ENCODE measurements around the gene PLIN3. TPM values are rescaled to one million over a fixed set of nuclear protein-coding genes. Genes with fewer than 3 reads are reported as not detected.

PLIN3 gene
- total and polyA plus RNA-seq, 2 of the 8 experiments (the other 6 are each of a cell fraction or from before 2014, with no cell fraction given), result 60.7 to 61.5 TPM

GRCh38 chr19:4831304-4831978 is 36.0 kb downstream of the PLIN3 start, which contains the start of gene TICAM1 (continued):
- TF ChIP-seq CHD7 (IDR thresholded peaks at IDR 0.05; ENCODE audit: insufficient replicate concordance, low read length), result no peak
- no peak for TF ChIP-seq RBBP5 (IDR thresholded peaks at IDR 0.05; ENCODE audit: borderline replicate concordance, low read depth, low read length)
- no peak for TF ChIP-seq SIN3A (conservative IDR thresholded peaks at IDR 0.05 in 1 of 2, IDR thresholded peaks at IDR 0.05 in 1 of 2; ENCODE audit: low read depth in 1 of 2, low read length in 2 of 2)
- TF ChIP-seq RXRA (IDR thresholded peaks at IDR 0.05; ENCODE audit: insufficient read depth, low read depth, low read length), result no peak
- TF ChIP-seq YY1 (IDR thresholded peaks at IDR 0.05; ENCODE audit: low read depth, low read length), result no peak
- peak; percentile 22 for TF ChIP-seq ASH2L (IDR thresholded peaks at IDR 0.05; ENCODE audit: low read length)
- TF ChIP-seq PHF8 (conservative IDR thresholded peaks at IDR 0.05; ENCODE audit: low read depth, low read length), result 0 out of 2 replicates have a peak, but pooled peaks have one; percentile 31
- TF ChIP-seq CBX5 (IDR thresholded peaks at IDR 0.05; ENCODE audit: low read depth, low read length), result no peak
- no peak for TF ChIP-seq HDAC6 (IDR thresholded peaks at IDR 0.05; ENCODE audit: low read depth, low read length)
- TF ChIP-seq MAFK (IDR thresholded peaks at IDR 0.05; ENCODE audit: low read depth, low read length), result no peak
- no peak for TF ChIP-seq SP2 (IDR thresholded peaks at IDR 0.05; ENCODE audit: low read length)
